Liver (tissue), 3 donors: Measurements from ENCODE around the gene C2orf92.

ENCODE experiments used
- ATF3 ChIP-seq: IDR thresholded peaks from 2 replicates; pipeline ENCODE4 v1.6.1; 2016; ENCODE audit warnings: antibody characterized with exemption
- CTCF ChIP-seq: fragments of 150-350 bp; IDR thresholded peaks from 2 replicates; pipeline ENCODE4 v1.5.1; 2017; ENCODE audit warnings: improper control_type of control experiment, low read depth, low read length; ENCODE audit not compliant: missing input control
- EGR1 ChIP-seq, 2 donors: IDR thresholded peaks; 2 replicates each; pipeline ENCODE4 v1.6.1; 2016 to 2018; ENCODE audit warnings: antibody characterized with exemption in 2 of 2, low read depth in 2 of 2
- RAD21 ChIP-seq, 2 donors: IDR thresholded peaks; 2 replicates each; pipeline ENCODE4 v1.6.1; 2016; ENCODE audit warnings: antibody characterized with exemption in 2 of 2, mild to moderate bottlenecking in 2 of 2
- REST ChIP-seq: IDR thresholded peaks from 2 replicates; pipeline ENCODE4 v1.6.1; 2016; ENCODE audit warnings: antibody characterized with exemption, mild to moderate bottlenecking
- RXRA ChIP-seq, 2 donors: IDR thresholded peaks; 2 replicates each; pipeline ENCODE4 v1.6.1; 2017 to 2018; ENCODE audit warnings: antibody characterized with exemption in 2 of 2, mild to moderate bottlenecking in 1 of 2
- YY1 ChIP-seq: IDR thresholded peaks from 2 replicates; pipeline ENCODE4 v1.6.1; 2016; ENCODE audit warnings: antibody characterized with exemption, mild to moderate bottlenecking
- donor health status: healthy.
- donor health status: healthy.

- no peak for TF ChIP-seq CTCF
- TF ChIP-seq REST, result no peak
- TF ChIP-seq ATF3, result no peak
- TF ChIP-seq YY1, result no peak
- no peak for TF ChIP-seq RXRA (IDR thresholded peaks at IDR 0.05)
- no peak for TF ChIP-seq EGR1 (IDR thresholded peaks at IDR 0.05; ENCODE audit: low read depth in 2 of 2)
- no peak for TF ChIP-seq RAD21 (IDR thresholded peaks at IDR 0.05)
Measured at GRCh38 chr2:97675430-97676113, 6.1 kb downstream of the C2orf92 start.
